Keratinocyte (primary cell): ENCODE data around the gene SUGCT. TPM values are rescaled to one million over a fixed set of nuclear protein-coding genes. Genes with fewer than 3 reads are reported as not detected.

Source experiments
- DNase-seq: peaks from one replicate; pipeline ENCODE4 v3.0.0-alpha.2; 2011; ENCODE audit warnings: low read depth, missing footprints, low spot score
- FAIRE-seq: peaks from 2 replicates; lab custom pipeline; 2011; peaks lifted over from hg19 to GRCh38; lab: Jason Lieb, UNC
- H2AFZ ChIP-seq: 2 replicates; pipeline ENCODE4 v1.6.0; 2012; ENCODE audit warnings: low read length, control low read depth, inconsistent platforms; ENCODE audit not compliant: control insufficient read depth
- H3K27ac ChIP-seq: 2 replicates; pipeline ENCODE4 v1.5.1; 2011; ENCODE audit warnings: low read length; ENCODE audit not compliant: control insufficient read depth, insufficient read depth
- H3K27me3 ChIP-seq: 3 replicates; pipeline ENCODE4 v1.6.0; 2011; ENCODE audit warnings: low read length; ENCODE audit not compliant: control insufficient read depth, insufficient read depth; ENCODE audit errors: extremely low read depth
- H3K36me3 ChIP-seq, 2 experiments: 2 replicates in 1 of 2; 3 replicates in 1 of 2; pipeline ENCODE4 v1.5.1; 2011; ENCODE audit warnings: low read length in 2 of 2, mild to moderate bottlenecking in 1 of 2; ENCODE audit not compliant: control insufficient read depth in 2 of 2, insufficient read depth in 2 of 2; ENCODE audit errors: extremely low read depth in 1 of 2
- H3K4me1 ChIP-seq: 3 replicates; pipeline ENCODE4 v1.5.1; 2011; ENCODE audit warnings: low read length; ENCODE audit not compliant: control insufficient read depth, insufficient read depth; ENCODE audit errors: extremely low read depth
- H3K4me2 ChIP-seq: 3 replicates; pipeline ENCODE4 v1.6.0; 2011; ENCODE audit warnings: low read depth, low read length; ENCODE audit not compliant: control insufficient read depth, insufficient read depth; ENCODE audit errors: extremely low read depth
- H3K4me3 ChIP-seq, 3 experiments: fragments of 200-600 bp in 1 of 3; sonication (generic) in 1 of 3; 2 replicates in 2 of 3; 3 replicates in 1 of 3; pipeline ENCODE4 v1.5.1; 2011 to 2016; ENCODE audit warnings: low read length in 3 of 3, mild to moderate bottlenecking in 3 of 3, control low read depth in 2 of 3, inconsistent platforms in 1 of 3, low read depth in 1 of 3, mixed read lengths in 1 of 3, mixed run types in 1 of 3, moderate library complexity in 1 of 3; ENCODE audit not compliant: control insufficient read depth in 2 of 3, insufficient read depth in 2 of 3; ENCODE audit errors: extremely low read depth in 1 of 3
- H3K79me2 ChIP-seq: 2 replicates; pipeline ENCODE4 v1.6.0; 2012; ENCODE audit warnings: low read length; ENCODE audit not compliant: control insufficient read depth, insufficient read depth
- H3K9ac ChIP-seq: 3 replicates; pipeline ENCODE4 v1.6.0; 2011; ENCODE audit warnings: low read length; ENCODE audit not compliant: control insufficient read depth, insufficient read depth; ENCODE audit errors: extremely low read depth
- H3K9me1 ChIP-seq: 3 replicates; pipeline ENCODE4 v1.6.0; 2011; ENCODE audit warnings: low read length; ENCODE audit not compliant: control insufficient read depth, insufficient read depth; ENCODE audit errors: extremely low read depth
- H3K9me3 ChIP-seq: 2 replicates; pipeline ENCODE4 v1.5.1; 2012; ENCODE audit warnings: low read depth, low read length; ENCODE audit not compliant: control insufficient read depth
- H4K20me1 ChIP-seq: 3 replicates; pipeline ENCODE4 v1.6.0; 2011; ENCODE audit warnings: low read length; ENCODE audit not compliant: control insufficient read depth, insufficient read depth; ENCODE audit errors: extremely low read depth
- CTCF ChIP-seq, 3 experiments: IDR thresholded peaks in 1 of 3; conservative IDR thresholded peaks in 1 of 3; optimal IDR thresholded peaks in 1 of 3; 2 replicates in 2 of 3; 3 replicates in 1 of 3; pipeline versions ENCODE3 to v1.5.1; 2011; ENCODE audit warnings: low read length in 3 of 3, mild to moderate bottlenecking in 3 of 3, moderate library complexity in 2 of 3, control low read depth in 1 of 3, inconsistent platforms in 1 of 3; ENCODE audit not compliant: insufficient read depth in 2 of 3; ENCODE audit errors: extremely low read depth in 1 of 3
- EZH2 ChIP-seq: IDR thresholded peaks from one replicate; pipeline ENCODE4 v1.6.1; 2012; ENCODE audit warnings: inconsistent platforms, mild to moderate bottlenecking, low read length, moderate library complexity
- dilution Hi-C: fragments of 300-500 bp; cut with MboI; formaldehyde crosslinking; loops from one replicate; pipeline ENCODE4 v1.7.0; 2020; ENCODE audit warnings: low sequenced_read_pairs; ENCODE audit not compliant: extremely low pct_ligation_motif_present
- polyA plus RNA-seq, 5 experiments: library from polyadenylated mRNA; depleted of rRNA in 3 of 5; stranded (reverse) in 3 of 5; stranded (forward) in 1 of 5; unstranded in 1 of 5; fragments of >200 nt; gene quantifications; 1 replicate in 1 of 5; 2 replicates in 3 of 5; 3 replicates in 1 of 5; pipeline versions ENCODE4 v1.2.1 to v1.2.3, GENCODE V29; 2011 to 2012; ENCODE audit warnings: missing spikeins in 2 of 5, low read depth in 1 of 5, low replicate concordance in 1 of 5

Gene SUGCT
- polyA plus RNA-seq, 1 donor (not counting 4 experiments of a cell fraction or from before 2014, with no cell fraction given), result 134 TPM

GRCh38 chr7:40403703-40404476, 269.1 kb downstream of the SUGCT start:
- no peak for DNase-seq
- Histone ChIP-seq H2AFZ (no peak overlapping the region), H3K9me3 (no peaks in the 10 kb centered on the region), H4K20me1 (no peaks in the 10 kb centered on the region), H3K4me3 (no peak overlapping the region), H3K27me3 (no peaks in the 10 kb centered on the region), H3K4me1 (no peaks in the 10 kb centered on the region), H3K79me2 (no peaks in the 10 kb centered on the region), H3K4me2 (no peak overlapping the region), H3K27ac (no peak overlapping the region), H3K9ac (no peak overlapping the region), H3K36me3 (no peaks in the 10 kb centered on the region), H3K9me1 (no peaks in the 10 kb centered on the region)
- FAIRE-seq, result peak; percentile 17
- dilution Hi-C loops, result no loop called here
- TF ChIP-seq EZH2, result no peak
- no peak for TF ChIP-seq CTCF (optimal IDR thresholded peaks at IDR 0.05 in 1 of 3, IDR thresholded peaks at IDR 0.05 in 1 of 3, conservative IDR thresholded peaks at IDR 0.05 in 1 of 3; ENCODE audit: extremely low read depth in 1 of 3, insufficient read depth in 2 of 3, low read length in 3 of 3)

GRCh38 chr7:40405991-40406390, 271.2 kb downstream of the SUGCT start:
- Histone ChIP-seq H3K4me3 (no peak overlapping the region), H3K4me2 (no peak overlapping the region), H3K79me2 (no peaks in the 10 kb centered on the region), H3K9me3 (no peaks in the 10 kb centered on the region), H3K4me1 (no peaks in the 10 kb centered on the region), H4K20me1 (no peaks in the 10 kb centered on the region), H3K36me3 (no peaks in the 10 kb centered on the region), H3K27ac (no peak overlapping the region), H3K9me1 (no peaks in the 10 kb centered on the region), H3K9ac (no peak overlapping the region), H2AFZ (no peak overlapping the region), H3K27me3 (no peaks in the 10 kb centered on the region)
- dilution Hi-C loops, result no loop called here
- FAIRE-seq (no peak), DNase-seq (no peak)
- TF ChIP-seq EZH2 (no peak), CTCF (optimal IDR thresholded peaks at IDR 0.05 in 1 of 3, IDR thresholded peaks at IDR 0.05 in 1 of 3, conservative IDR thresholded peaks at IDR 0.05 in 1 of 3; ENCODE audit: extremely low read depth in 1 of 3, insufficient read depth in 2 of 3, low read length in 3 of 3) (no peak)
